T-cell (primary cell): ENCODE data around the gene CTNNAL1. TPM values are rescaled to one million over a fixed set of nuclear protein-coding genes. Genes with fewer than 3 reads are reported as not detected.
A peak's percentile ranks its signal among the peaks of the same experiment; 100 is the strongest.

Experiments used
- ATAC-seq, 4 experiments: fragments of 200-7000 bp in 3 of 4; fragments of 150-1000 bp in 1 of 4; cut with Tn5 transposase; replicated peaks in 1 of 4; 1 replicate in 3 of 4; 2 replicates in 1 of 4; pipeline ENCODE4 v1.10.0; 2021; ENCODE audit warnings: moderate library complexity in 3 of 4, mild to moderate bottlenecking in 2 of 4, moderate number of reproducible peaks in 1 of 4
- CTCF ChIA-PET, 2 donors: fragments of 300-600 bp; sonication (Branson Sonifier 250); formaldehyde crosslinking; loops; one replicate each; lab custom pipeline; 2022; ENCODE audit warnings: antibody characterized with exemption in 2 of 2; lab: Charles Lee
- POLR2A ChIA-PET, 2 donors: fragments of 300-600 bp; sonication (Branson Sonifier 250); formaldehyde crosslinking; loops; one replicate each; lab custom pipeline; 2022; ENCODE audit warnings: antibody characterized with exemption in 2 of 2; lab: Charles Lee
- DNase-seq, 35 experiments: peaks; one replicate each; pipeline versions ENCODE4 v3.0.0 to v3.0.0-alpha.2; 2013 to 2023
- H3K27ac ChIP-seq: one replicate; pipeline ENCODE4 v1.5.1; 2013; ENCODE audit warnings: low read length
- H3K27me3 ChIP-seq, 2 experiments: replicated peaks in 1 of 2; 1 replicate in 1 of 2; 2 replicates in 1 of 2; pipeline versions ENCODE4 v1.6.1 to v1.7.0; 2013; ENCODE audit warnings: low read length in 1 of 2, mixed read lengths in 1 of 2; ENCODE audit not compliant: control insufficient read depth in 2 of 2, insufficient read depth in 2 of 2; ENCODE audit errors: extremely low read depth in 1 of 2
- H3K36me3 ChIP-seq, 2 donors: 1 replicate in 1 of 2; 2 replicates in 1 of 2; pipeline versions ENCODE4 v1.6.1 to v1.7.0; 2013; ENCODE audit warnings: low read length in 1 of 2; ENCODE audit not compliant: control insufficient read depth in 2 of 2, insufficient read depth in 1 of 2; ENCODE audit errors: extremely low read depth in 1 of 2
- H3K4me1 ChIP-seq, 2 experiments: 1 replicate in 1 of 2; 2 replicates in 1 of 2; pipeline versions ENCODE4 v1.6.1 to v1.7.0; 2013; ENCODE audit warnings: low read length in 2 of 2, mixed read lengths in 1 of 2; ENCODE audit not compliant: insufficient read depth in 2 of 2, control insufficient read depth in 1 of 2; ENCODE audit errors: extremely low read depth in 1 of 2
- H3K4me3 ChIP-seq, 2 donors: 1 replicate in 1 of 2; 2 replicates in 1 of 2; pipeline versions ENCODE4 v1.5.1 to v1.7.0; 2013; ENCODE audit warnings: mild to moderate bottlenecking in 2 of 2, low read length in 1 of 2, moderate library complexity in 1 of 2; ENCODE audit not compliant: control insufficient read depth in 1 of 2; ENCODE audit errors: extremely low read depth in 1 of 2
- H3K9me3 ChIP-seq: 2 replicates; pipeline ENCODE4 v1.7.0; 2013
- H3K27ac Mint-ChIP-seq, 2 donors: one replicate each; pipeline ENCODE4 v1.8.0; 2020 to 2021; ENCODE audit warnings: mild to moderate bottlenecking in 2 of 2, mixed read lengths in 2 of 2
- H3K27me3 Mint-ChIP-seq, 2 donors: one replicate each; pipeline ENCODE4 v1.8.0; 2021 to 2022; ENCODE audit warnings: mixed read lengths in 2 of 2
- H3K36me3 Mint-ChIP-seq: one replicate; pipeline ENCODE4 v1.8.0; 2021; ENCODE audit warnings: mixed read lengths
- H3K4me1 Mint-ChIP-seq, 3 donors: one replicate each; pipeline ENCODE4 v1.8.0; 2020 to 2022; ENCODE audit warnings: mixed read lengths in 3 of 3, mild to moderate bottlenecking in 1 of 3
- H3K4me3 Mint-ChIP-seq, 3 donors: one replicate each; pipeline ENCODE4 v1.8.0; 2020 to 2022; ENCODE audit warnings: mild to moderate bottlenecking in 3 of 3, mixed read lengths in 3 of 3, moderate library complexity in 3 of 3
- H3K9me3 Mint-ChIP-seq, 3 donors: one replicate each; pipeline ENCODE4 v1.8.0; 2020 to 2022; ENCODE audit warnings: mixed read lengths in 3 of 3
- WGBS: methylation state at CpG from one replicate; pipeline ENCODE4 v1.1.5; 2013; ENCODE audit warnings: missing lambda C conversion rate; ENCODE audit not compliant: insufficient coverage; 5-methylcytosine and 5-hydroxymethylcytosine counted together
- total RNA-seq, 35 experiments: library from RNA in 6 of 35; stranded (reverse) in 6 of 35; fragments of 120-200 nt in 1 of 35; gene quantifications; one replicate each; pipeline versions ENCODE4 v1.2.1 to v1.2.4 and lab custom pipeline; 2013 to 2026

CTNNAL1 gene
- total RNA-seq, 5 donors from 2014 or later (not counting 1 experiment from before 2014, with no cell fraction given) = 2.1 to 4.1 (median 3.8) TPM

GRCh38 chr9:109039539-109039938 lies 26.2 kb upstream of the CTNNAL1 start:
- Mint-ChIP-seq H3K36me3 (peaks cover 65% of the 10 kb centered on the region), H3K4me3 (no peak overlapping the region), H3K27ac (peak overlapping the region in 1 of 2 donors; percentile 17), H3K27me3 (no peaks in the 10 kb centered on the region), H3K4me1 (peaks cover 3 to 8% (median 4%) of the 10 kb centered on the region in 3 donors), H3K9me3 (peaks cover 2 to 10% (median 6%) of the 10 kb centered on the region in 3 donors)
- Histone ChIP-seq H3K4me1 (no peaks in the 10 kb centered on the region), H3K9me3 (no peaks in the 10 kb centered on the region), H3K27ac (no peak overlapping the region), H3K36me3 (peaks cover 0 to 39% of the 10 kb centered on the region in 2 donors), H3K4me3 (no peak overlapping the region), H3K27me3 (no peaks in the 10 kb centered on the region)
- 92% methylated on average over 2 of the region's 4 CpGs for WGBS
- ATAC-seq (no peak), DNase-seq (no peak)
- ChIA-PET CTCF (no interaction called here), POLR2A (no interaction called here)

- Mint-ChIP-seq H3K27ac (peak overlapping the region in 1 of 2 donors; percentile 22), H3K4me3 (no peak overlapping the region)
Observed at GRCh38 chr9:109037946-109038715, 24.8 kb upstream of the CTNNAL1 start.

GRCh38 chr9:109036744-109037680 lies 23.7 kb upstream of the CTNNAL1 start:
- Mint-ChIP-seq H3K9me3 (no peaks in the 10 kb centered on the region), H3K27me3 (no peaks in the 10 kb centered on the region), H3K4me3 (no peak overlapping the region), H3K27ac (no peak overlapping the region), H3K4me1 (peaks cover 3 to 8% (median 4%) of the 10 kb centered on the region in 3 donors), H3K36me3 (peaks cover 55% of the 10 kb centered on the region)
- Histone ChIP-seq H3K9me3 (no peaks in the 10 kb centered on the region), H3K4me1 (no peaks in the 10 kb centered on the region), H3K27ac (no peak overlapping the region), H3K36me3 (peaks cover 7 to 42% of the 10 kb centered on the region in 2 donors), H3K27me3 (no peaks in the 10 kb centered on the region), H3K4me3 (no peak overlapping the region)
- no peak for DNase-seq
- POLR2A ChIA-PET = no interaction called here
- ATAC-seq = no peak
- CTCF ChIA-PET = no interaction called here
- WGBS = 90% methylated on average over 2 of the region's 6 CpGs

More at GRCh38 chr9:109037946-109038715, 24.8 kb upstream of the CTNNAL1 start:
- ATAC-seq (no peak), DNase-seq (no peak)
- Mint-ChIP-seq H3K27me3 (no peaks in the 10 kb centered on the region), H3K4me1 (peaks cover 3 to 8% (median 4%) of the 10 kb centered on the region in 3 donors), H3K9me3 (peaks cover 0 to 2% (median 2%) of the 10 kb centered on the region in 3 donors), H3K36me3 (peaks cover 61% of the 10 kb centered on the region)
- Histone ChIP-seq H3K9me3 (no peaks in the 10 kb centered on the region), H3K27me3 (no peaks in the 10 kb centered on the region), H3K4me1 (no peaks in the 10 kb centered on the region), H3K36me3 (peaks cover 4 to 37% of the 10 kb centered on the region in 2 donors), H3K4me3 (no peak overlapping the region), H3K27ac (no peak overlapping the region)
- WGBS = no CpG with 5 or more reads among the region's 4 CpGs
- ChIA-PET POLR2A (no interaction called here), CTCF (no interaction called here)

- no peak for ATAC-seq
- H3K27me3 Mint-ChIP-seq = no peaks in the 10 kb centered on the region
- peaks cover 3 to 8% (median 4%) of the 10 kb centered on the region in 3 donors for H3K4me1 Mint-ChIP-seq
- Histone ChIP-seq H3K36me3 (peaks cover 7 to 41% of the 10 kb centered on the region in 2 donors), H3K9me3 (no peaks in the 10 kb centered on the region), H3K27ac (no peak overlapping the region), H3K4me3 (no peak overlapping the region), H3K4me1 (no peaks in the 10 kb centered on the region), H3K27me3 (no peaks in the 10 kb centered on the region)
- no peak overlapping the region for H3K4me3 Mint-ChIP-seq
- WGBS = no CpG with 5 or more reads among the region's 2 CpGs
- ChIA-PET CTCF (interaction anchor here in 1 of 2 donors (0.7 kb wide), 1 partner anchor 93 kb away, joined by 6 read pairs; no protein-coding TSS in a partner anchor), POLR2A (interaction anchor here in 1 of 2 donors (0.5 to 0.6 kb wide), 2 partner anchors 61 to 982 kb away, joined by 3 to 6 read pairs; no protein-coding TSS in a partner anchor)
- H3K36me3 Mint-ChIP-seq = peaks cover 54% of the 10 kb centered on the region
- no peaks in the 10 kb centered on the region for H3K9me3 Mint-ChIP-seq
- H3K27ac Mint-ChIP-seq = peak overlapping the region; percentile 24 to 37
- DNase-seq = no peak
Observed at GRCh38 chr9:109035684-109036423, 22.6 kb upstream of the CTNNAL1 start.

- CTCF ChIA-PET = interaction anchor here in 1 of 2 donors (1.7 kb wide), 1 partner anchor 13 kb away, joined by 3 read pairs; no protein-coding TSS in a partner anchor
Observed at GRCh38 chr9:109033941-109034700, 20.8 kb upstream of the CTNNAL1 start.

More at GRCh38 chr9:109033941-109034700, 20.8 kb upstream of the CTNNAL1 start:
- WGBS = 100% methylated on average over 3 of the region's 6 CpGs
- no peaks in the 10 kb centered on the region for H3K9me3 Mint-ChIP-seq
- H3K4me1 Mint-ChIP-seq = peaks cover 3 to 5% (median 4%) of the 10 kb centered on the region in 3 donors
- H3K4me3 Mint-ChIP-seq = no peak overlapping the region
- no peak overlapping the region for H3K27ac Mint-ChIP-seq
- Histone ChIP-seq H3K27me3 (no peaks in the 10 kb centered on the region), H3K4me1 (no peaks in the 10 kb centered on the region), H3K27ac (no peak overlapping the region), H3K4me3 (no peak overlapping the region), H3K36me3 (peaks cover 7 to 36% of the 10 kb centered on the region in 2 donors), H3K9me3 (no peaks in the 10 kb centered on the region)
- ATAC-seq (no peak), DNase-seq (no peak)
- peaks cover 51% of the 10 kb centered on the region for H3K36me3 Mint-ChIP-seq
- POLR2A ChIA-PET = no interaction called here
- H3K27me3 Mint-ChIP-seq = no peaks in the 10 kb centered on the region
